Heart left ventricle (tissue), 16 donors: ENCODE measurements around the gene MKLN1. TPM values are rescaled to one million over a fixed set of nuclear protein-coding genes. Genes with fewer than 3 reads are reported as not detected.

Source experiments
- ATAC-seq, 4 donors: fragments of 200-7000 bp; cut with Tn5 transposase; one replicate each; pipeline ENCODE4 v1.9.1; 2020 to 2022; ENCODE audit warnings: moderate library complexity in 4 of 4, mild to moderate bottlenecking in 3 of 4, moderate number of reproducible peaks in 1 of 4
- DNase-seq, 5 donors: peaks; one replicate each; pipeline ENCODE4 v3.0.0-alpha.2; 2020
- H3K27ac ChIP-seq, 12 donors: fragments of 200-600 bp; sonication (generic) in 4 of 12; one replicate each; pipeline versions ENCODE4 v1.5.0 to v1.8.0; 2016 to 2022; ENCODE audit warnings: mild to moderate bottlenecking in 2 of 12
- H3K27me3 ChIP-seq, 9 donors: fragments of 200-600 bp; sonication (generic) in 2 of 9; one replicate each; pipeline versions ENCODE4 v1.5.1 to v1.8.0; 2016 to 2022; ENCODE audit warnings: mild to moderate bottlenecking in 3 of 9
- H3K36me3 ChIP-seq, 9 donors: fragments of 200-600 bp; sonication (generic) in 2 of 9; one replicate each; pipeline versions ENCODE4 v1.5.0 to v1.8.0; 2018 to 2022; ENCODE audit warnings: mild to moderate bottlenecking in 2 of 9
- H3K4me1 ChIP-seq, 12 donors: fragments of 200-600 bp; sonication (generic) in 4 of 12; one replicate each; pipeline versions ENCODE4 v1.5.0 to v1.8.0; 2016 to 2022; ENCODE audit warnings: mild to moderate bottlenecking in 3 of 12
- H3K4me3 ChIP-seq, 12 donors: fragments of 200-600 bp; sonication (generic) in 4 of 12; one replicate each; pipeline versions ENCODE4 v1.5.0 to v1.8.0; 2017 to 2022; ENCODE audit warnings: mild to moderate bottlenecking in 9 of 12, moderate library complexity in 4 of 12
- H3K9me3 ChIP-seq, 12 donors: fragments of 200-600 bp; sonication (generic) in 4 of 12; one replicate each; pipeline versions ENCODE4 v1.5.0 to v1.8.0; 2016 to 2022; ENCODE audit warnings: mild to moderate bottlenecking in 1 of 12
- POLR2A ChIP-seq, 2 donors: fragments of 450-650 bp; IDR thresholded peaks; one replicate each; pipeline ENCODE4 v1.6.1; 2017; ENCODE audit warnings: antibody characterized with exemption in 2 of 2, mild to moderate bottlenecking in 2 of 2, moderate library complexity in 2 of 2
- WGBS, 4 donors: extraction: QIAGEN DNeasy Blood & Tissue Kit in 2 of 4; methylation state at CpG; one replicate each; pipeline versions ENCODE4 v1.1.5 to v1.1.7; 2013 to 2018; 5-methylcytosine and 5-hydroxymethylcytosine counted together
- intact Hi-C, 10 donors: fragments of 100-400 bp; cut with DNase I; formaldehyde crosslinking; loops; one replicate each; pipeline versions ENCODE4 v1.11.1 to v1.14.2; 2022
- polyA plus RNA-seq, 2 donors: library from polyadenylated mRNA; stranded (reverse); fragments of 200-250 nt; gene quantifications; one replicate each; pipeline ENCODE4 v1.2.3, GENCODE V29; 2013
- total RNA-seq, 9 donors: library from RNA; depleted of rRNA in 2 of 9; stranded (reverse); fragments of >200 nt in 2 of 9; fragmentation: NEBNext Ultra II Directional in 3 of 9; extraction: Animal tissue kit (Norgen Biotek cat#: 25700) in 3 of 9; gene quantifications; one replicate each; pipeline versions ENCODE4 v1.1.0 to v1.2.4, GENCODE V29; 2016 to 2023
- TF ChIP-seq, protein P1 (sequence below), 12 donors: fragments of 200-600 bp; sonication (generic) in 4 of 12; IDR thresholded peaks; one replicate each; pipeline versions ENCODE4 v1.5.0 to v1.8.0; 2018 to 2022; ENCODE audit warnings: antibody characterized with exemption in 12 of 12, mild to moderate bottlenecking in 5 of 12
- donor health status: ischemic (EF 13 %, LVEDD 7.1; RV severe dilation, severe dysfunction).
- donor health status: healthy with polysubstance abuse.
- donor health status: DM: no; HTN: yes; CAD: no.
- donor health status: DM: no; HTN: no; CAD: no.
- donor health status: ischemic (EF 25% LVEDD 6.9; RV normal size, moderate dysfunction).
- donor health status: ischemic (EF 25% LVEDD 5.7; RV mildly dilated, moderate dysfunction).
- donor health status: healthy.
- donor health status: DM: yes; HTN: yes; CAD: no.
- donor health status: ischemic (EF 35%, LVEDD 5.7; RV mildly dilated, moderate dysfunction).
- donor health status: nonischemic (EF 11% LVEDD 7.7; RV severe dilation, severe dysfunction).
- donor health status: DM: yes; HTN: yes; CAD: no.
- donor health status: PGD.
- donor health status: ischemic (EF 29% LVEDD 5.4; RV normal size, mild dysfunction).
- donor health status: nonischemic (EF 23%, LVEDD 6.1; RV moderate dilation, normal function).

Gene MKLN1
- total and polyA plus RNA-seq, 11 donors, result 11.5 to 49.7 (median 37.6) TPM

DNA sequence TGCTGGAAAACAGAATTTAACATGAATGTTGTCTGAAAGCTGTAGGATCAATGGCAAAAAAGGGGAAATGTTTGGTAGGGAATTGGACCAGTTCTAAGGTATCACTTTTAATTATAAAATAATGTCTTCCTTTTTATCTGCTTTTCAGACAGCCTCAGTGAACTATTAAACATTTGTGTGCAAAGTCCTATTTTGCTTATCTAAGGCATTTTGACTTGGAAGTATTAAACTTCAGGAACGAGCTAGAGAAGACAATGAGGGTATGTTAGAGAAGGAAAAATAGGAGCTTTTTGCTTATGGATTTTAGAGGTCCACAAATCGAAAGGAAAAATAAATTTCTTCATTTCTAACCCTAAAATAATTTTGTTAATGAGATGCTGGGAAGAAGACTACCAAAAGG is 165.4 kb downstream of the MKLN1 start:
- intact Hi-C loops, result no loop called here

DNA sequence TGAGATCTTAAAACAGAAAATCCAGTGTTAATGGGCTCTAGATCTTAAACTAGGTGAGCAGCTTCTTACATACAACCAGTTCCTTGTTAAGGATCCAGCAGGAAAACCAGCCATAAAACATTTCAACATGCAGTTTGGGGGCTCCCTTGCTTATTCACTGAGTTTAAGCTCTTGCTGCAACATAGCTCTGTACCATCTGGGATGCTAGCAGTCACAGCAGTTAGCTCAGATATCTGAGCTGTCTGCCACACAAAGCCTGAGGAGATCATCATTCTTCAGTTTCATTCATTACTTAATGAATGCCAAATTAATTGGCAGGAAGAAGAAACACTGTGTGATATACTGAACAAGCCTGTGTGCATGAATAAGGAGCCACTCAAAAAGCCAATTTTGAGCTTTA is 165.9 kb downstream of the MKLN1 start:
- no peak overlapping the region for H3K27ac ChIP-seq
- peaks cover 0 to 41% (median 14%) of the 10 kb centered on the region in 9 donors for H3K36me3 ChIP-seq
- H3K27me3 ChIP-seq, result no peaks in the 10 kb centered on the region
- no peaks in the 10 kb centered on the region for H3K9me3 ChIP-seq
- intact Hi-C loops, result no loop called here
- DNase-seq (no peak), ATAC-seq (no peak)
- TF ChIP-seq, protein P1, sequence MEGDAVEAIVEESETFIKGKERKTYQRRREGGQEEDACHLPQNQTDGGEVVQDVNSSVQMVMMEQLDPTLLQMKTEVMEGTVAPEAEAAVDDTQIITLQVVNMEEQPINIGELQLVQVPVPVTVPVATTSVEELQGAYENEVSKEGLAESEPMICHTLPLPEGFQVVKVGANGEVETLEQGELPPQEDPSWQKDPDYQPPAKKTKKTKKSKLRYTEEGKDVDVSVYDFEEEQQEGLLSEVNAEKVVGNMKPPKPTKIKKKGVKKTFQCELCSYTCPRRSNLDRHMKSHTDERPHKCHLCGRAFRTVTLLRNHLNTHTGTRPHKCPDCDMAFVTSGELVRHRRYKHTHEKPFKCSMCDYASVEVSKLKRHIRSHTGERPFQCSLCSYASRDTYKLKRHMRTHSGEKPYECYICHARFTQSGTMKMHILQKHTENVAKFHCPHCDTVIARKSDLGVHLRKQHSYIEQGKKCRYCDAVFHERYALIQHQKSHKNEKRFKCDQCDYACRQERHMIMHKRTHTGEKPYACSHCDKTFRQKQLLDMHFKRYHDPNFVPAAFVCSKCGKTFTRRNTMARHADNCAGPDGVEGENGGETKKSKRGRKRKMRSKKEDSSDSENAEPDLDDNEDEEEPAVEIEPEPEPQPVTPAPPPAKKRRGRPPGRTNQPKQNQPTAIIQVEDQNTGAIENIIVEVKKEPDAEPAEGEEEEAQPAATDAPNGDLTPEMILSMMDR (IDR thresholded peaks at IDR 0.05), result no peak
- no peak for TF ChIP-seq POLR2A (IDR thresholded peaks at IDR 0.05)
- peaks cover 0 to 16% (median 3%) of the 10 kb centered on the region in 12 donors for H3K4me1 ChIP-seq
- no peak overlapping the region for H3K4me3 ChIP-seq

More for the DNA sequence above, 165.4 kb downstream of the MKLN1 start:
- ATAC-seq (no peak), DNase-seq (no peak)
- TF ChIP-seq, protein P1 (IDR thresholded peaks at IDR 0.05), result no peak
- no peak for TF ChIP-seq POLR2A (IDR thresholded peaks at IDR 0.05)
- WGBS, 4 donors, result 87 to 92% (median 90%) methylated on average over 2 of the region's 2 CpGs
- H3K4me3 ChIP-seq, result no peak overlapping the region
- no peaks in the 10 kb centered on the region for H3K27me3 ChIP-seq
- H3K36me3 ChIP-seq, result peaks cover 0 to 44% (median 9%) of the 10 kb centered on the region in 9 donors
- no peaks in the 10 kb centered on the region for H3K9me3 ChIP-seq
- no peak overlapping the region for H3K27ac ChIP-seq
- peaks cover 0 to 12% (median 2%) of the 10 kb centered on the region in 12 donors for H3K4me1 ChIP-seq

DNA sequence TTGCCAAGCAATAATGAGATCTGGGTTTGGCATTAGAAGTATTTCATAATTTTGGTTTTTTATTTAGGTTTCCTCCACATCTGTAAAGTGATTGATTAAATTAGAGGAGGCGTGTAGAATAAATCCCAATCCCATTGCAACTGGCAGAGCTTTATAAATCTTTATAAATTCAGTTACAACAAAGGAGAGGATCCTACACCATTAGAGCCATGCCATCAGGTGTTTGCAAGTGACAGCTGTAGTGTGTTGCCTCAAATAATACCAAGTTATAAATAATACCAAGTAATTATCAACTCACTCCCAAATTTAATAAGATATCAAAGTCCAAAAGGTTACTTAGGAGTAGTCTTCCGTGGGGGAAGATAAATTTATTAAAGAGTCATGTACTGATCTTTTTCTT is 166.5 kb downstream of the MKLN1 start:
- Histone ChIP-seq H3K27me3 (no peaks in the 10 kb centered on the region), H3K4me1 (peaks cover 0 to 16% (median 3%) of the 10 kb centered on the region in 12 donors), H3K36me3 (peaks cover 0 to 43% (median 20%) of the 10 kb centered on the region in 9 donors), H3K4me3 (no peak overlapping the region), H3K9me3 (no peaks in the 10 kb centered on the region), H3K27ac (no peak overlapping the region)
- TF ChIP-seq POLR2A (IDR thresholded peaks at IDR 0.05), result no peak
- intact Hi-C loops, result no loop called here
- 74 to 82% (median 81%) methylated on average over 2 of the region's 2 CpGs for WGBS, 4 donors
- ATAC-seq (no peak), DNase-seq (no peak)

DNA sequence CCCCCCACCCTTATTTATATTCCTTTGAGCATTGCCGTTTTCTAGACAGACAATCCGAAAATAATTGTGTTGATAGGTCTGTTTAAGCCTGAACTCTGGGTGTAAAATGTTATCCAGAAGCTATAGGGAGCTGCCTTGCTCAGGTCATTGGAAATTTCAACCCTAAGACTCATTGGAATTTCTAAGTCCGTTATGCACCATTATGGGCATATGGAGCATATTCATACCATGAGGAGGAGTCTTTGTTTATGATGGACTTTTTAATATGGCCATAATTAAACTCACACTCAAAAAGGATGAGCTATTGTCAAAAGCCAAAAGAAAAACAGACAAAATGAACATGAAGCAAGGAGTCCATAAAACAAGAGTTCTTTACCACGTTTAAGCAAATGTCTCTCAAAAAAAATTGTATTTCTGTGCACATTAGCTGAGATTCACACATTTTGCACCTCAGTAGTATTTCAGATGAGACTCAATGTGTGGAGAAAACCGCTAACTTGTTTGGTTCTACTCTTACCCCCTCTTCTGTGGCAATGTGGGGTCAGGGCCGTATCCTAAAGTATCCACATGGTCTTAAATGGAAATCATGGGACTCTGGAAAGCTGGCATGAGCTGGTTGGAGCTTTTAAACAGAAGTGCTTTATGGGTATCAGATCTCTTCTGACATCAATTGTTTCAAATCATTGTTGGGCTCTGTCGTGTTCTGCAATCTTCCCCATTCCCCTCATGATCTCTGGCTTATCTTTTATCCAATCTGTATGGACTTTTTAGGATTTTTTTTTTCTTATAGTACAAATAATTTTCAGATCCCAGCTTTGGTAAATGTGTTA is 168.2 kb downstream of the MKLN1 start:
- WGBS, 4 donors, result 79 to 95% (median 81%) methylated on average over 7 of the region's 7 CpGs
- no peaks in the 10 kb centered on the region for H3K27me3 ChIP-seq
- H3K4me3 ChIP-seq, result no peak overlapping the region
- H3K27ac ChIP-seq, result no peak overlapping the region
- intact Hi-C loops, result loop anchor here in 1 of 10 donors (5.0 kb wide), 1 partner anchor 141 kb away; no protein-coding TSS in a partner anchor
- H3K36me3 ChIP-seq, result peaks cover 0 to 59% (median 33%) of the 10 kb centered on the region in 9 donors
- no peaks in the 10 kb centered on the region for H3K9me3 ChIP-seq
- H3K4me1 ChIP-seq, result peaks cover 0 to 16% (median 3%) of the 10 kb centered on the region in 12 donors
- DNase-seq (no peak), ATAC-seq (no peak)
- no peak for TF ChIP-seq POLR2A (IDR thresholded peaks at IDR 0.05)
- TF ChIP-seq, protein P1 (IDR thresholded peaks at IDR 0.05), result no peak
